ENCODE data around the gene ERC1. TPM values are rescaled to one million over a fixed set of nuclear protein-coding genes. Genes with fewer than 3 reads are reported as not detected.
A peak's percentile ranks its signal among the peaks of the same experiment; 100 is the strongest.

The ERC1 gene
- total and polyA plus RNA-seq, 2 of the 4 experiments (the other 2 are of a cell fraction), result 11.6 to 25.6 TPM

GRCh38 chr12:1471224-1471623 lies 480.2 kb downstream of the ERC1 start:
- no peaks in the 10 kb centered on the region for H3K36me3 ChIP-seq (ENCODE audit: control insufficient read depth, insufficient read depth, low read length)
- peak overlapping the region; percentile 49 for H3K4ac ChIP-seq (ENCODE audit: low read depth, low read length)
- H2BK5ac ChIP-seq (ENCODE audit: low read depth, low read length, poor library complexity, severe bottlenecking), result no peak overlapping the region
- H3K4me2 ChIP-seq (ENCODE audit: low read depth, low read length), result no peak overlapping the region
- H3K56ac ChIP-seq (ENCODE audit: extremely low read depth, insufficient read depth, low read length), result no peak overlapping the region
- POLR2A ChIA-PET (ENCODE audit: unreplicated experiment), result no interaction called here
- intact Hi-C loops (cut with micrococcal nuclease), result no loop called here
- H3K18ac ChIP-seq (ENCODE audit: low read depth, low read length), result no peak overlapping the region; the same call in 1 of the 2 replicates
- H3K79me1 ChIP-seq (ENCODE audit: low read depth in 1 of 2, low read length in 2 of 2), result peaks cover 6 to 16% of the 10 kb centered on the region in 2 experiments; a peak in 3 of 4 replicates
- H2AK9ac ChIP-seq (replicated peaks; ENCODE audit: low read depth, low read length, poor library complexity), result no peak overlapping the region
- peaks cover 13% of the 10 kb centered on the region for H3K4me1 ChIP-seq (ENCODE audit: control insufficient read depth, insufficient read depth, low read length)
- H3K14ac ChIP-seq (replicated peaks; ENCODE audit: low read depth, low read length), result peak overlapping the region; percentile 53; the same call in 1 of the 2 replicates
- no peak overlapping the region for H4K5ac ChIP-seq (ENCODE audit: low read depth, low read length)
- in situ Hi-C loops (cut with MboI; ENCODE audit: low sequenced_read_pairs), result no loop called here
- peak overlapping the region in 1 of 2 experiments; percentile 41; a peak in 1 of 4 replicates for H4K8ac ChIP-seq (ENCODE audit: low read depth in 2 of 2, low read length in 2 of 2)
- H2AFZ ChIP-seq (replicated peaks; ENCODE audit: low read length, poor library complexity), result no peak overlapping the region
- CTCF ChIA-PET, result no interaction called here
- peak overlapping the region; percentile 22; the same call in 1 of the 2 replicates for H3K23ac ChIP-seq (ENCODE audit: low read depth, low read length)
- peak overlapping the region; percentile 69; the same call in 1 of the 2 replicates for H2BK120ac ChIP-seq (ENCODE audit: low read depth, low read length)
- ATAC-seq (ENCODE audit: low read depth) (no peak), DNase-seq (no peak)
- no peak overlapping the region for H3K4me3 ChIP-seq (ENCODE audit: insufficient read depth, low read depth, low read length)
- H2BK15ac ChIP-seq (ENCODE audit: low read depth, low read length), result peak overlapping the region; percentile 16; the same call in 1 of the 3 replicates
- 0 out of 2 replicates have a peak overlapping the region, but pooled peaks have one; percentile 26 for H4K91ac ChIP-seq (ENCODE audit: insufficient read depth, low read depth, low read length)
- H3K9me1 ChIP-seq (ENCODE audit: insufficient read depth, low read length), result peaks cover 7% of the 10 kb centered on the region; the same call in 1 of the 2 replicates
- H3K27ac ChIP-seq (ENCODE audit: insufficient read depth, low read length), result no peak overlapping the region
- peak overlapping the region; percentile 71; the same call in 1 of the 2 replicates for H2BK20ac ChIP-seq (ENCODE audit: low read depth, low read length)
- no peaks in the 10 kb centered on the region for H3K9me3 ChIP-seq (ENCODE audit: control insufficient read depth, insufficient read depth, low read length)
- peaks cover 3% of the 10 kb centered on the region; the same call in 1 of the 2 replicates for H4K20me1 ChIP-seq (ENCODE audit: insufficient read depth, low read length)
- peak overlapping the region; percentile 80; the same call in 1 of the 2 replicates for H2AK5ac ChIP-seq (ENCODE audit: low read depth, low read length)
- no TSS peak for BruUV-seq (replicated peaks)
- no peak overlapping the region for H3K9ac ChIP-seq (ENCODE audit: low read depth, low read length)
- no peaks in the 10 kb centered on the region for H3K27me3 ChIP-seq (ENCODE audit: control insufficient read depth, insufficient read depth, low read length)
- no peak for TF ChIP-seq RCOR1 (IDR thresholded peaks at IDR 0.05; ENCODE audit: insufficient replicate concordance, low read length)
- dilution Hi-C loops (cut with HindIII; ENCODE audit: low sequenced_read_pairs, unreplicated experiment), result no loop called here
- no CpG with 5 or more reads among the region's 6 CpGs for WGBS, 2 experiments (ENCODE audit: extremely low coverage in 2 of 2, insufficient read length in 1 of 2)
